A673 (cell line): ENCODE data around the gene CELA2B.

ENCODE experiments used
- EZH2 ChIP-seq: fragments of 200-600 bp; sonication (generic); IDR thresholded peaks from 2 replicates; pipeline ENCODE4 v1.6.1; 2017; ENCODE audit warnings: borderline replicate concordance, low read depth, mild to moderate bottlenecking, mixed read lengths, antibody characterized with exemption, low read length; ENCODE audit not compliant: poor library complexity, severe bottlenecking
- TF ChIP-seq, protein P1 (sequence below): fragments of 300-800, 200-600 bp; sonication (generic); conservative IDR thresholded peaks from 2 replicates; pipeline ENCODE4 v1.5.1; 2017; ENCODE audit warnings: low read depth, mild to moderate bottlenecking, antibody characterized with exemption, low read length, moderate library complexity, mixed read lengths

- TF ChIP-seq, protein P1, sequence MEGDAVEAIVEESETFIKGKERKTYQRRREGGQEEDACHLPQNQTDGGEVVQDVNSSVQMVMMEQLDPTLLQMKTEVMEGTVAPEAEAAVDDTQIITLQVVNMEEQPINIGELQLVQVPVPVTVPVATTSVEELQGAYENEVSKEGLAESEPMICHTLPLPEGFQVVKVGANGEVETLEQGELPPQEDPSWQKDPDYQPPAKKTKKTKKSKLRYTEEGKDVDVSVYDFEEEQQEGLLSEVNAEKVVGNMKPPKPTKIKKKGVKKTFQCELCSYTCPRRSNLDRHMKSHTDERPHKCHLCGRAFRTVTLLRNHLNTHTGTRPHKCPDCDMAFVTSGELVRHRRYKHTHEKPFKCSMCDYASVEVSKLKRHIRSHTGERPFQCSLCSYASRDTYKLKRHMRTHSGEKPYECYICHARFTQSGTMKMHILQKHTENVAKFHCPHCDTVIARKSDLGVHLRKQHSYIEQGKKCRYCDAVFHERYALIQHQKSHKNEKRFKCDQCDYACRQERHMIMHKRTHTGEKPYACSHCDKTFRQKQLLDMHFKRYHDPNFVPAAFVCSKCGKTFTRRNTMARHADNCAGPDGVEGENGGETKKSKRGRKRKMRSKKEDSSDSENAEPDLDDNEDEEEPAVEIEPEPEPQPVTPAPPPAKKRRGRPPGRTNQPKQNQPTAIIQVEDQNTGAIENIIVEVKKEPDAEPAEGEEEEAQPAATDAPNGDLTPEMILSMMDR = no peak
- no peak for TF ChIP-seq EZH2
Observed at GRCh38 chr1:15492596-15492995, 16.7 kb downstream of the CELA2B start.
